AG09309 (cell line): ENCODE measurements around the gene FAM107B.

ENCODE experiments used
- DNase-seq: peaks from one replicate; pipeline ENCODE4 v3.0.0-alpha.2; 2010; ENCODE audit warnings: low read depth
- H3K4me3 ChIP-seq: 2 replicates; pipeline ENCODE4 v1.5.1; 2011; ENCODE audit warnings: mild to moderate bottlenecking, low read depth, low read length, moderate library complexity; ENCODE audit not compliant: control insufficient read depth
- TF ChIP-seq, protein P1 (sequence below): IDR thresholded peaks from 2 replicates; pipeline ENCODE4 v1.5.1; 2011; ENCODE audit warnings: mild to moderate bottlenecking, low read depth, low read length, inconsistent platforms; ENCODE audit not compliant: insufficient read depth, control insufficient read depth; ENCODE audit errors: missing control alignments

Gene FAM107B

DNA sequence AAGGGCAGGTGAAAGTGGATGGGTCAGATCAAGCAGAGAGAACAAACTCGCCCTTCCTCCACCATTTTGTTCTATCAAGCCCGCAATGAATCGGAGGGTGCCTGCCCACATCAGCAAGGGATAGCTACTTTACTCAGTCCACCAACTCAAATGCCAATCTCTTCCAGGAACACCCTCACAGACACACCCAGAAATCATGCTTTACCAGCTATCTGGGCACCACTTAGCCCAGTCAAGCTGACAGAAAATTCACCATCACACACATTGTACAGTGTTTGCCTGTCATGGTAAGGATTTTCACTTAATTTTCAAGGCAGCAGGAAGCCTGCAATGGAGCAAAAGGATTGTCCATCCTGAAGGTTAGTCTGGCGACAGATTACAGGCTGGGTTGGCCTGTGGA is 75.2 kb downstream of the FAM107B start:
- TF ChIP-seq, protein P1, sequence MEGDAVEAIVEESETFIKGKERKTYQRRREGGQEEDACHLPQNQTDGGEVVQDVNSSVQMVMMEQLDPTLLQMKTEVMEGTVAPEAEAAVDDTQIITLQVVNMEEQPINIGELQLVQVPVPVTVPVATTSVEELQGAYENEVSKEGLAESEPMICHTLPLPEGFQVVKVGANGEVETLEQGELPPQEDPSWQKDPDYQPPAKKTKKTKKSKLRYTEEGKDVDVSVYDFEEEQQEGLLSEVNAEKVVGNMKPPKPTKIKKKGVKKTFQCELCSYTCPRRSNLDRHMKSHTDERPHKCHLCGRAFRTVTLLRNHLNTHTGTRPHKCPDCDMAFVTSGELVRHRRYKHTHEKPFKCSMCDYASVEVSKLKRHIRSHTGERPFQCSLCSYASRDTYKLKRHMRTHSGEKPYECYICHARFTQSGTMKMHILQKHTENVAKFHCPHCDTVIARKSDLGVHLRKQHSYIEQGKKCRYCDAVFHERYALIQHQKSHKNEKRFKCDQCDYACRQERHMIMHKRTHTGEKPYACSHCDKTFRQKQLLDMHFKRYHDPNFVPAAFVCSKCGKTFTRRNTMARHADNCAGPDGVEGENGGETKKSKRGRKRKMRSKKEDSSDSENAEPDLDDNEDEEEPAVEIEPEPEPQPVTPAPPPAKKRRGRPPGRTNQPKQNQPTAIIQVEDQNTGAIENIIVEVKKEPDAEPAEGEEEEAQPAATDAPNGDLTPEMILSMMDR = no peak
- H3K4me3 ChIP-seq = no peak overlapping the region
- no peak for DNase-seq

DNA sequence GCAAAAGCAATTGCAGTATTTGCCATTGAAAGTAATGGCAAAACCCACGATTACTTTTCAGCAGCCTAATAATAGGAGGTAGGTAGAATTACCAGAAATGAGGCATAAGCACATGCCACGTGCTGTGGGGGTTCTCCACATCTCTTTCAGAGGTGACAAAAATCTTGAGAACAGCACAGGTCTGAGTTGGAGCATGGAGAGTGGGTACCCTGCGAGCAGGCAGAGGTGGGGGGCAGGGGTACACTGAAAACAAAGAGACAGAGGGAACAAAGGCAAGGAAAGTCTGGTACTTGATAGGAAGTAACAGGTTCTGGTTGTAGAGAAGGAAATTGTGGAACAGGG is 75.9 kb downstream of the FAM107B start:
- DNase-seq = no peak
- TF ChIP-seq, protein P1 = no peak
- no peak overlapping the region for H3K4me3 ChIP-seq

DNA sequence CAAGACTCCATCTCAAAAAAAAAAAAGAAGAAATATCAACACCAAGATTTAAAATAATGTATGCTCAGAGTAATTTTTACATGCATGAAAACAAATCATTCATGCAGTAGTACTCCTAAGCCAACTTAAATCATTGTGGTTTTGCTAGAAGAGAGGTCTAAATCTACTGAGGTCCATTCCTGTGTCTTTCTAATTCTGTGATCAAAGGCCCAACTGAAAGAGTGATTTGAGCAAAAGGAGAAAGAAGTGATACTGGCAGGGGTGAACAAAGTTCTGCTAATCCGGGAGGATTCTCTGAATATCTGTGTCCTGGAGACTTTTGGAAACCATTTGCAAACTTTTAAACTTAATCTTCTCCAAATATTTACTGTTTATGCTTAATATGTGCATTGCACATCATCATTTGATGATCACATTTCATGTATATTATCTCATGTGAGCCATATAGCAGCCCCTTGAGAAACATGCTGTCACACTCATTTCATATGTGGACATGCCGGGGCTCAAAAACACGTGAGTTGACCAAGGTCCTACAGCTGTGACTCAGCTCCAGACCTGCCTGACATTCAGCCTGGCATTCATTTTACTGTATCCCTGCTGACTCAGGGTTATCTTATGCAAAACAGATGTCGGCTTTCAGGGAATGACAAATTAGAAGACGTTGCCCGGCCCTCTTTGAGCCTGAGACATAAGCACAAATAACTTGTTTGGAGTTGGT is 76.4 kb downstream of the FAM107B start:
- no peak overlapping the region for H3K4me3 ChIP-seq
- DNase-seq = peak; percentile 57
- TF ChIP-seq, protein P1 = no peak

DNA sequence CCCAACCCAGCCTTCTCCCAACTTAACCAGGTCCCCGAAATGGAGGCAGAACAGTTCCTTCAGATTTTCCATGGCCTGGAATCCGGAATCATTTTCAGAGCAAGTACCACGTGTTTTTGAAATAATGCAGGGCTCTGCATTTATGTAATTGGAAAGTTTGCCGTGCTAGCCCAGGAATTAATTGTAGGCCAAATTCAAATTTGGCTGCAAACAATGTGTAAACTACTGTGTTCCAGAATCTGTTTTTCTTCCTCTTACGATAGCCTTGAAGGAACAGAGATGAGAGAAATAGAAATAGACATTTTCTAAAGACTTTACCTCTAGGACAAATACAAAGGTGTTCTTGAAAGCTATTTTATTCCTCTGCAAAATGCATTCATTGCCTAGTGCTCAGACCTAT is 77.4 kb downstream of the FAM107B start:
- H3K4me3 ChIP-seq = no peak overlapping the region
- DNase-seq = no peak
- TF ChIP-seq, protein P1 = no peak

DNA sequence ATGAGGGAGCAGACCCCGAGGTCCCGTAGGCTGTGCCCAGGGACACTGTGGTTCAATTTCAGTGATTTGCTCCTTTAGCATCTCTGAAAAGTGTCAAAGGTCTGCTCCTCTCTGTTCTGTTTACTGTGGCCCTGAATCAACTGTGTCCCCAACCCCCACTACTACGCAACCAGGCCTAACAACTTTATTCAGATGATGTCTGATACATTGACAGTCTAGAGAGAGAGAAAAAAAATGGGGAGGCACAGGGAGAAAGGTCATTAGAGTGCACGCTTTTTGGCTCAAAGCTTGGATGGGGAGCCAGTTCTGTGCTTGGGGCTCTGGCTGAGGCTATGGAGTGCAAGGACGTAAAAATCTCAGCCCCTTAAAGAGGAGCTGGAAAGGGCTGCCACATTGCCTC is 77.9 kb downstream of the FAM107B start:
- H3K4me3 ChIP-seq = no peak overlapping the region
- DNase-seq = no peak
- TF ChIP-seq, protein P1 = no peak

DNA sequence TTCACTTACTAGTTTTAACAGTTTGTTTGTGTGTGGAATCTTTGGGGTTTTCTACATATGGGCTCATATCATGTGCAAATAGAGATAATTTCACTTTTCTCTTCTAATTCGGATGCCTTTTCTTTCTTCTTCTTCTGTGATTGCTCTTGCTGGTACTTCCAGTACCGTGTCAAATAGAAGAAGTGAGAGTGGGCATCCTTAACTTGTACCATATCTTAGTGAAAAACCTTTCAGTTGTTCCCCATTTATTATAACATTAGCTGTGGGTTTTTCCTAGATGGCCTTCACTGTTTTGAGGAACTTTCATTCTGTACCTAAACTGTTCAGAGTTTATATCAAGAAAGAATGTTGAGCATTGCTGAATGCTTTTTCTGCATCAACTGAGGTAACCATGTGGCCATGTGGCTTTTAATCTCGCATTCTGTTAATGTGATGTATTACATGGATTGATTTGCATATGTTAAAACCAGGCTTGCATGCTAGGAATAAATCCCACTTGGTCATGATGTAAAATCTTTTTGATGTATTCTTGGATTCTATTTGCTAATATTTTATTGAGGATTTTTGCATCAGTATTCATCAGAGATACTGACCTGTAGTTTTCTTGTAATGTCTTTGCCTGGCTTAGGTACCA is 78.7 kb downstream of the FAM107B start:
- no peak for DNase-seq
- TF ChIP-seq, protein P1 = no peak
- no peak overlapping the region for H3K4me3 ChIP-seq

DNA sequence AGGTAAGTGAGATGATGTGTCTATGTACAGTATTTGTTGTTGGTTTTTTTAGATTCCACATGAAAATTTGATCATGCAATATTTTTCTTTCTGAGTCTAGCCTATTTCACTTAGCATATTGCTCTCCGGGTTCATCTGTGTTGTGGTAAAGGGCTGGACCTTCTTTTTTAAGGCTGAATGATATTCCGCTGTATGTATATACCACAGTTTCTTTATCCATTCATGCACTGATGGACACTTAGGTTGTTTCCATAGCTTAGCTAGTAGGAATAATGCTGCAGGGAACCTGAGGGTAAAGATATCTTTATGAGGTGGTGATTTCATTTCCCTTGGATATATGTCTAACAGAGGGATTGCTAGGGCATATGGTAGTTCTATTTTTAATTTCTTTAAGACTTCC is 80.8 kb downstream of the FAM107B start:
- no peak overlapping the region for H3K4me3 ChIP-seq
- no peak for DNase-seq
- TF ChIP-seq, protein P1 = no peak
